Epidermal melanocyte (primary cell): Measurements from ENCODE around the gene TMEM255B.
A peak's percentile ranks its signal among the peaks of the same experiment; 100 is the strongest.

ENCODE experiments used
- DNase-seq: peaks from one replicate; pipeline ENCODE4 v3.0.0; 2011; ENCODE audit warnings: low spot score; ENCODE audit not compliant: insufficient read length

The TMEM255B gene

DNA sequence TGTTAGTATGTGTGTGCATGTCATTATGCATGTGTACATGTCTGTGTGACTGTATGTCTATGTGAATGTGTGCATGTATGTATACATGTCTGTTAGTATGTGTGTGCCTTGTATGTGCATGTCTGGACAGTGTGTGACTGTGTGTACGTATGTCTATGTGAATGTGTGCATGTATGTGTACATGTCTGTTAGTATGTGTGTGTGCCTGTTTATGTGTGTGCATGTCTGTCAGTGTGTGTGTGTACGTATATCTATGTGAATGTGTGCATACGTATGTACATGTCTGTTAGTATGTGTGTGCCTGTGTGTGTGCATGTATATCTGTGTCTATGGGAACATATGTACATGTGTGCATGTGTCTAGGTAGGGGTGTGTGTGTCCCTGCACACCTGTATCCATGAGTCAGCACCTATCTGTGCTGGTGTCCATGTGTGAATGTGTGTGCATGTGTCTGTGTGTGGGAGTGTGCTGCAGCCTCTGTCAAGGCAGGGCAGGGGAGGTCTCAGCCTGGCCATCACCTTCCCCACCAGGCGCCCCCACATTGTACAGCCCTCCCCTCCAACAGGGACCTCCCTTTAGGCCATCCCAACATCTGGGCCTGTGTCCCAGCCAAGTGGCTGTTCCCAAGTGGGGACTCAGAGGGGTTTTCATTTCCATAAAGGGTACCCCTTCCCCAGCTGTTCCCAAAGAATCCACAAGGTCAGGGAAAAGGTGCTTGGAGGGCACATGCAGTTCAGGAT, 100.5 kb downstream of the TMEM255B start:
- DNase-seq: no peak

DNA sequence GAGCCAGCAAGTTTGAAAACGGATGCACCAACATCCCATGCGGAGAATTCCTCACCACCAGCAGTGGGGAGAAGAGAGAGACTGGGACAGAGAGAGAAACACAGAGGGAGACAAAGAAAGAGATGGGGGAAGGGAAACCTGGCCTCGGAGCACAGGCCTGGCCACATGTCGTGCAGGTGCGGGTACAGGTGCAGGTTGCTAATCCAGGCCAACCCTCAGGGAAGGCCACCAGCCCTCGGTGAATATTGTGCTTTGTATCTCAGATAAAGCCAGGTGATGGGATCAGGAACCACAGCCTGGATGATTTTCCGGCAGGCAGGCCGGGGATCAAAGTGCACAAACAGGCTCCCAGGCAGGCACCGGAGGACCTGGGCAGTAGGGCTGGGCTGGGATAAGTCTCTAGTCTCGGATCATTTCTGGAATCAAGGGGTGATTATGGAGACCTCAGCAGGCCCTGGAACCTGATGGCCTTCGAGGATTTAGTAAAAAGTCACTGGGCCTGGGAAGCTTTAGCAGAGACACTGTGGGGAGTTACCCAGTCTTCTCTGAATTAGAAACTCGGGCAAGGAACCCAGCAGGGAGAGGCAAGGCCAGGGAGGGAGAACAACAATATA, 101.1 kb downstream of the TMEM255B start:
- no peak for DNase-seq

DNA sequence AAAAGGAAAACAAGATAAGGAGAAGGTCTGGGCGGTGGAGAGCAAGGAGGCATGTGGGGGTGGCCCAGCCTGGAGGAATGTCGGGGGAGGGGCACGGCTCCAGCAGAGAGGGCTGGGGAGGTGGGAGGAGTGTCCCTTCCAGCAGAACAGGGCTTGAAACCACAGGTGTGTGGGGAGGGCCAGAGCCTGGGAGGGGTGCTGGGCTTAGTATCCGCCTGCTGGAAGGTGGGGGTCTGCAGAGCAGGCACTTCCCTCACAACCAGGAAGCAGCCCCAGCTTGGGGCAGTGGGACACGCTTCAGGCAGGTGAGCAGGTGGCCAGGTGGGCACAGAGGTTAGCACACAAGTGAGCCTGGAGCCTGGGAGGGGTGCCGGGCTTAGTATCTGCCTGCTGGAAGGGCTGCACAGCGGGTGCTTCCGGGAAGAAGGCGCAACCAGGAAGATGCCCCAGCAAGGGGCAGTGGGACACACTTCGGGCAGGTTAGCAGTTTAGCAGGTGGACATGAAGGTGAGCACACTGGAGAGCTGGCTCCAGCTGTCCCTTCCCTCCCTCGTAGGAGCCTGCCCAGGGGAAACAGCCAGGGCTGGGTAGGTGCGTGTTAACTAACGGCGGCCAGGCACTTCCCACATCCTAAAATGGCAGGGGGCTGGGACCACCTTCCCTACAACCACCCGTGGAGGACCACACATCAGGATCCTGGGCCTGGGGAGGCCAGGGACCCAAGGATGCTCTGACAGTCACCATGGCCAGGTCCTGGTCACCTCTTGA, 101.8 kb downstream of the TMEM255B start:
- no peak for DNase-seq

DNA sequence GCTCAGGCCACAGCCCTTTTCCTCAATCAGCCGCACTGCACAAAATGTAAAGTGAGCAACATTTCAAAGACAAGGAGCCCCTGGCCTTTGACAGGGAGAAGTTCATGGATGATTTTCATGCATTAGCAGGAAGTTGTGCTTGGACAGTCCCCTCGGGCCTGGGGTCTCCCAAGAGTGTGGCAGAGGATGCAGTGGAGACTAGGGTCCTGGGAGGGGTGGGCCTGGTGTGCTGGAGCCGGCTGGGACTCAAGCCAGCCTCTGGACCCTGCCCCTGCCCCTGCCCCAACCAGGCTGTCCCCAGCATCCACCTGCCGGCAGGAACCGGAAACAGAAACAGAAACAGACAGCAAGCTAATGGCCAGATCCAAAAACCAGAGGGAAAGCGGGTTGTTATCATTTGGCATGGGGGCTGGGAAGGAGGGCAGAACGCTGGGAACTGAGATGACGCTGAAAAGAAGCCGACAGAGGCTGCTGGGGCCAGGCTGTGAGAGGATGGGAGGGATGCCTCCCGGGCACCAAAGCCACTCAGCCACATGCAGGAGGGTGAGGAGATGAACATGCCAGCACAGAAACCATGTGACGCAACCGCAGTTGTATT, 102.5 kb downstream of the TMEM255B start:
- DNase-seq: peak; percentile 69

DNA sequence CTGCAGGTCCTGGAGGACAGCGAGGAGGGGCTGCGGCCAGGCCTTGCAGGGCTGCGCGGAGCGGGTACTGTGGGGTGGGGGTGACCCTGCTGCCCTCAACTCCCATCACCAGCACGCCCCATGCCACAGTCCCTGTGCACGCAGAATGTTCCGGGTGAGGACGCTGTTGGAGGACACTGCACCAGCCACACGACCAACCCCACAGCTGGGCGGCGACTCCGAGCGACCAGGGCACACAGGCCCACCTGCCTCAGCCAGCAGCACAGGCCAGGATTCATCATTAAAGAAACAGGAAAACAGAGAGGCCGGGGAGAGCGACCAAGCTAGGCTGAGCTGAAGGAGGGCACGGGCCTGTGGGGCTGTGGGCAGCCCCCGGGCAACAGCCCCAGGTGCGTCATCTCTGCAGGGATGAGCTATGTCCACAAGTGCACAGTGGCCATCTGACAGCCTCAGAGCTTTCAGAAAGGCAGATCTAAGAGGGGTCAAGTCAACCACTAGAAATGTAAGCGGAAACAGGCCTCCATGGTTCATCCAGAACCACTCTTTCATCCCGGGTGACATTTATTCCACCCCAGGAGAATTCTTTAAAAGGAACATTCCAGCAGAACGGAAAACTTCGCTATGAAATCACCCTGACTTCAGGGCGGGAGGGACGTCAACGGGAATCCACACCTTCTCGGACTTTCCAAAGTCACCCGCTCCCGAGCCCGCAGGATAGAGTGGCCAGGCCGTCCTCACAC, 103.3 kb downstream of the TMEM255B start:
- no peak for DNase-seq

DNA sequence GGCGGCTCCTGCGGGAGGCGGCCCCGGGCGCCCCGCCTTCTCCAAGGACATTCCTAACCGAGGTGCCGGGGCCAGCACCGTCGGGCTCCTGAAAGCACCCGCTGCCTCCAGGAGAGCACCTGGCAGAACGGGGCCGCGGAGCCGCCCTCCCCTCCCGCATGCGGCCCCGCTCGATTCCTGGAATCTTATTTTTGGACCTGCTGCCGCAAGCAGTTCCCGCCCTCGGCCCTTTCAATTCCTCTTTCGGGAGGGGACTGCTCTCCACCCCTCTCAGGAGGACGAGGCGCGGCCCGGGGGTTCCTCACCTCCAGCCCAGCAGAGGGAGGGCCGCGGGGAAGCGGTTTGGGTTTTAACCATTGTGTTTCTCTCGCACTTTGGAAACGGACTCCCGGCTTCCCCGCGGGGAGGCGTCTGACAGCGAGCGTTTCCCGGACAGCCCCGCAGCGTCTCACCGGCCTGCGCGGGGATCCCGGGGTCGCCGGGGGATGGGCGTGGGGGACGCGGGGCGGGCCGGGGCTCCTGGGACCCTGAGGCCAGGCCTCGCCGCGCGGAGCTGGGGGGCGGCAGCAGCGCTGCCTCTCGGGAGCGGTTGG, 104.0 kb downstream of the TMEM255B start:
- no peak for DNase-seq

DNA sequence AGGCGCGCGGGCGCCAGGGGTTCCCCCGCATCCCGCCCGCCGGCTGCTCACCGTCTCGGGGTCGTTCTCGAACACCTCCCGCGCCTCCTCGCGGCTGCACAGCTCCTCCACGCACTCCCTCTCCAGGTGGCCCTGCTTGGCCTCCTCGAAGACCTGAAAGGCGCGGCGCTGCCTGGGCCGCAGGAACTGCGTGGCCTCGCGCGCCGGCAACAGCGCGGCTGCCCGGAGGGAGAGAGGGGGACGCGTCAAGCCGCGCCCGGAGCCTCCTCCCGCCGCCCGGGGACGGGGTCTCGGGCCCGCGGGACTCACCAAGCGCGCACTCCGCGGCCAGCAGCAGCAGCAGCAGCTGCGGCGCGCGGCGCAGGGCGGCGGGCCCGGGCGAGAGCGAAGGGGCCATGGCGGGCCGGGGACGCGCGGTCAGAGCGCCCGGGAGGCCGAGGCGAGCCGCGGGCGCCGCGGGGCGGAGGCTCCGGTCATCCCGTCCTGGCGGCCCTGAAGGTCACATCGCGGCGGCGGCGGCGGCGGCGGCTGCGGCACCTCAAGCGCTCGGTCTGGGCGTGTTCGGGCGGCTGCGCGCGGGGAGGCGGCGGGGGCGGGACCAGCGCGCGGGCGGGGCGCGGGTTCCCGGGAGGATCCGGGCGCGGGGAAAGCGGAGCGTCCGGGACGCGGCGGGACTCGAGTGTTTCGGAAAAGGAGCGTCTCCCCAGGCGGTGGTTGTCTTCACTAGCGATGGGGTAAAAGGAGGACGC, 104.7 kb downstream of the TMEM255B start, which contains the start of gene GAS6:
GAS6 (minus strand) TSS at position 553 of the 749 bp plus-strand sequence; CDS start at position 397, 156 bp downstream.
- DNase-seq: peak; percentile 58

DNA sequence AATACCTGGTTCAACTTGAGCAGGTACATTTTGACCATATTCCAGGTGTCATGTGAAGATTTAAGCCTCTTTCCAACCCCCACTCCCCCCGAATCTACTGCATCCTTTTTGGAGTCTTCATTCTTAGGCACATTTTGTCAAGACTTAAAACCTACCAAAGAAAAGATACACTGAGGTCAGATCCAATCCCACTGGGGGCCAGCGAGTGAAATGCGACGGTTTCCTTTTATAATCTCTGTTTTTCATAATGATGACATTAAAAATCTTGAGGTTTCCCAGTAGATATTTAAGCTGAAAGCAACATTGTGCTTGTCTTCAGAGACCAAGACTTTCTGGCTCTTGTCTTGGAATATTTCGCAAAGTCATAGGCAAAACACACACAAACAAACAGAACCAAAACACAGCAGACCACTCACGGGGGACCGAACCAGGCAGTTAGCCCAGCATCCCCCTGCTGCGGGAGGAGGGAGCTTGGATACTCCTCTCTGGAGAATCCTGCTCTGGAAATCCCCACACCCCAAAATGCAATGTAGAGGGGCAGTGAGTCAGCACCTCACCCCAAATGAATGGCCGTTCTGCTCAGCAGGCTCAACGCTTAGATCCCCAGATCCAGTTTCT, 105.4 kb downstream of the TMEM255B start:
- no peak for DNase-seq

DNA sequence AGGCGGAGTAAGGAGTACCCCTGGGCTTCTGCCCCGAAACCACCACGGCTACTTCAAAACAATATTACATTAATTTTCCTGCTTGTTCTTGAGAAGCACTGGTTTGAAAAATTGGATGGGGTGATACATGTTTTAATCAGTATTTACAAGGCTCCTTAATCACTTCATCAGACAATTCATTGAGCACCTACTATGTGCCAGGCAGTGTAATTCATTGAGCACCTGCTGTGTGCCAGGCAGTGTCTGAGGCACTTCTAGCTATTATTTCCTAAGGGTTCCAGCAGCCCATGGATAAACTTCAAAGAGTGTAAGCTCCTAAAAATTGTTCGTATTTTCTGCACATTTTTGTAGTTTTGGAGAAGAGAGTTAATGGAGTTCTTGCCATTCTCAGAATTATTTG, 106.4 kb downstream of the TMEM255B start:
- DNase-seq: no peak
